HG02623 (cell line): ENCODE measurements around the gene TNFRSF4.
A peak's percentile ranks its signal among the peaks of the same experiment; 100 is the strongest.

ENCODE experiments used
- ATAC-seq: cut with Tn5 transposase; IDR thresholded peaks from one replicate; pipeline ENCODE4 v1.9.1; 2021; ENCODE audit warnings: moderate library complexity; ENCODE audit not compliant: unreplicated experiment

TNFRSF4 gene

DNA sequence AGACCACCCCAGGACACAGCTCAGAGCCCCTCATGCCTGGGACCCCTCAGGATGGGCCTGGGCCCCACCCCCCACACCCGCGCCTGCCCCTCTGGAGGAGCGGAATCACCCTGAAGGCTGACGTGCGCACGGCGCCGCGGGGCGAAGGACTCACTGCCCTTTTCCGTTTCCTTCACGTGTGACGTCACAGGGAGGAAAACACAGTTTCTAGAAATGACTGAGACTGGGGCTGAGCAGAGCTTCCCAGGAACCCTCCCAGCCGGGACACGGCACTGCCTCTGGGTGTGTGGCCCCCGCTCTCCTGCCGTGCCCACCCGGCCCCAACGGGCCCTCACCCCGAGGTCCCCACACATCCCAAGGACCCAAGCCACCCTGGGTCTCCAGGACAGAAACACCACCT lies 5.4 kb upstream of the TNFRSF4 start:
- ATAC-seq, result no peak

DNA sequence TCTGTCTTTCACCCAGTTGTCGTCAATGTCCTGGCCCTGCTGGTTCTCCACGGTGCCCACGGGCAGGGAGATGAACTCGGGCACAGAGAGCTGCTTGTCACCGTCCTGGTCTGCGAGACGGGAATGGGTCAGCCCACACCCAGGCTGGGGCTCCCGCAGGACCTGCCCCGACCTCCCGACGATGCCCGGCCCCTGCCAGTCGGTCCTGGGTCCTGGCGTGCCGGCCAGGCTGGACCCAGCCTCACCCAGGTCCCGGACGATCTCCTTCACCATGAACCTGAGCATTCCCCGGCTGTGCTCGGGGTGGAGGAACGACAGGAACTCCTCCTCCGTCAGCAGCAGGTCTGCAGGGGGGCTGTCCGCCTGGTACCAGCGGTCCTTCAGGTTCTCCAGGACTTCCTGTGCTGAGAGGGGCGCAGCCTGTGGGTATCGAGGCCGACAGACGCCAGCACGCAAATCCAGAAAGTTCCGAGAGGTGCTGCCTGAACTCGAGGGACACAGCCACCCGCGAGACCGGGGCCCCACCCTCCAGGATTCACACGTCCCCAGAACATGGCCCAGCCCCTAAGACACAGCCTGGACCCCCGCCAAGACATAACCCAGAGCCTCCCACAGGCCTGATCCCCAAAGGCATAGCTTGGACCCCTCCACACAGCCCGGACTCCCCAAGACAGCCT lies 4.7 kb upstream of the TNFRSF4 start:
- no peak for ATAC-seq

DNA sequence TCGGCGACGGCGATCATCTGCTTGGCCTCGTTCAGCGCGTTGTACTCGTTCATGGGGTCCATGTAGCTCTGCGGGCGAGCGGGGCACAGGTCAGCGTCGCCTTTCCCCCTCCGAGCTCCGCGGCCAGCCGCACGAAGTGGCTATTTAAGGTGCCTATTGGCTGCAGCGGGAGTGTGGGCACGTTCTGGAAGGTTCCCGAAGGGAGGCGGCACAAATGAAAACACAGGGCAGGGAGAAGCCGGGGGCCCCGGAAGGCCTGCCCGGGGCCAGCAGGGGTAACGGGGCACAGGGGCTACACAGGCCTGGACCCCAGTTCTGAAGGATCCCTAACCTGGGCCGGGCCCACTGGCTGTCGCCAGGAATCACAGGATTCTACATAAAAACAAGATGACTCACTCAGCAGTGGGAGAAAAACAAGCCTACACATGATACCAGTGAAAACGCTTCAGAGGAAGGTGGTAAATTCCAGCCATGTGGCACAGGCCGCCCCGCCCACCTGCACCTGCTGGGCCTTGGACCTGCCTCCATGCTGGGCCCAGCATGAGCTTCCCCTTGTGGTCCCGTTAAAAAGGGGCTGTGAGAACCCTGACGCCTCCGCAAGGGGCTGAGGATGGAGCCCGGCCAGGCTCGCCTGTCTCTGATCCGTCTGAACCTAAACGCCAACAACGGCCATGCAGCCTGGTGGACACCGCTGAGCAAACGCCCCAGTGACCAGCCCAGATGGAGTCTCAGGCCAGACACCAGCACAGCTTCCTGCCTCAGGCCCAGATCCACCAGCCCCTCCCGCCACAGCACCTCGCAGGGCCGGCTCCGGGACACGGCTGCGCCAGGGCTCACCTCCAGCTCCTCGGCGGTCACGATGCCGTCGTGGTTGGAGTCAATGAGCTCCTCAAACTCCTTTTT lies 3.9 kb upstream of the TNFRSF4 start:
- no peak for ATAC-seq

DNA sequence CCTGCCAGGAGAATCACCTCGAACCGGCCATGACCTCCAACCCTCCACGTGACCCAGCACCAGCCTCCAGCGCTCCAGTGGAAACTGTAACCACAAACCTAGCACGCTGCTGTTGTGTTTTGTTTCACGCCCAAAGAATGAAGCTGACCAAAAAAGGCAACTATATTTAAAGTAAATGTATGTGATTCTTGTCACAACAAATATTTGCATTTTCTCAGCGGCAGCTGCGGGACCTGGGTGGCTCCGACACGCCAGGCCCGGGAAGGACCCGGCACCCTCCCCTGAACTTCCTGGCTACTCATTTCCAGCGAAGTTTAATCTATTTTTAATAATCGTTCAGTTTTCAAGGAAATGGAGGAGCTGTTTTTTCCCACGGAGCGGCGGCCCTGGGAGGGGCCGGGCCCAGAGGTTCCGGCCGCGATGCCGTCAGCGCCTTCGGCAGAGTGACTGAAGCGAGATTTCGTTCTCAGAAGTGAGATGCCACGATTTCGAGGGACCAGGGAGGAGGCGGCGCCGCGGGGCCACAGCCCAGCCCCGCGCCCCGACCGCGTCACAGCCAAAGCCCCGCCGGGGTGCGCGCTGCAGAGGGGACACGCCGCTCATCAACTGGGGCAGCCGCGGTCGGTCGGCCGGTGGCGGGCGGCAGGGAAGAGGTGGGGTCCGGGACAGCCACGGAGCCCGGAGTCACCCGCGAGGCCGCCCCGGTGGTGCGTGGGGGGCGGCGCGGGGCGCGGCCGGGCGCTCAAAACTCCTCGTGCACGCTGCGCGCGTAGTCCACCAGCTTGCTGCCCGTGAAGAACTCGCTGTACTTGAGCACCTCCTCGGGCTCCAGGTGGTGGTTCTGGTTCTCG lies 3.0 kb upstream of the TNFRSF4 start:
- no peak for ATAC-seq

DNA sequence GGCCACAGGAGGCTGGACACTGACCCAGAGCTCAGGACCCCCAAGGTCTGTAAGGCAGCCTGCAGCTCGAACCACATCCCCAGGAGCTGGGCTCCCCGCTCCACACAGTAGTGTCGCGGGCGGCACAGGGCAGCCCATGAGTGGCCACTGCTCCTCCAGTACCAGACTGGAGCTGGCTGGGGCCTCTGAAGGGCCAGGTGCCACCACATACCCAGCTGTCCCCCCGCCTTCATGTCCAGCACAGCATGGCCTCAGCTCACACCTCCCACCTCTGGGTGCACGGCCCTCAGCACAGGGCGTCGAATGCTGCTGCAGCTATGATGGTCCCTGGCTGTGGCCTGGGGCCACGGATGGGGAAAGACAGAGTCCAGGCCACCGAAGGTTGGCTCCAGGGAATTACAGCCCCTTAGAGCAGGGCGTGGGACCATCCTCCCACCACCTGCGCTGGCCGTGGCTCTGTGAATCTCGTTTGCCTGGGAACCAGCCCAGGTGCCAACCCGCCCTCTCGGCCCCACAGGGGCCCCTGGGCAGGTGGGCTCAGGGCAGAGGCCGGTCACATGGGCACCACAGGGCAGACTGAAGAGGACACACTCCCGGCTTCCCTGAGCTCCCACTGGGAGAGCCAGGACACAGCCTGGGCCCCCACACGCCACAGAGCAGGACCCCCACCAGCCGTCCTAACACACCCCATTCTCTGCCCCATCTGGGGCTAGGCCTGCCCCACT lies 2.1 kb upstream of the TNFRSF4 start:
- ATAC-seq, result no peak

DNA sequence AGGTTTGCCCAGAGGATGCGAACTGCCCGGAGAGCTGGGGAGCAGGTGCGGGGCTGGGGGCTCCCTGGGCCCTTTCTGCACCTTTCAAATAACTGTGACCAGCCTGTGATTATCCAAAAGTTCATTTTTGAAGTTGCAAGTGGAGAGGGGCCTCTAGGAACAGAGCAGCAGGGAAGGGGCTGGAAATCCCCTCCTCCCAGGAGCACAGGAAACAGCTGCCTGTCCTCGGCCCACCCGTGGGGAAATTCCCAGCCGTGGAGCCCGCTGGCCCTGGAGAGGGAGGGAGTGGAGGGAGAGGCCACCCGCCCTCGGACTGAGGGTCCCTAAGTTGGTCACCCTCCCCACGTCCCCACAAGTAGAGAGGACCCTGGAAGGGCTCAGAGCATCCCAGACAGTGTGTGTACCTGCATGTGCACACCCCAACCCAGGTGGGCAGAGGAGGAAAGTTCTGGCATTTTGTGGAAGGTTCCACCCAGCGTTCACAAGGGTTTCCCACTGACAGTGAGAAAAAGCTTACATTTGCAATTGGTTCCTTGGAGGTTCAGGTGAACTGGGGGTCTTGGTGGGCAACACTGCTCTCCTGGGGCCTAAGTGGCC lies 1.2 kb upstream of the TNFRSF4 start:
- ATAC-seq, result no peak

DNA sequence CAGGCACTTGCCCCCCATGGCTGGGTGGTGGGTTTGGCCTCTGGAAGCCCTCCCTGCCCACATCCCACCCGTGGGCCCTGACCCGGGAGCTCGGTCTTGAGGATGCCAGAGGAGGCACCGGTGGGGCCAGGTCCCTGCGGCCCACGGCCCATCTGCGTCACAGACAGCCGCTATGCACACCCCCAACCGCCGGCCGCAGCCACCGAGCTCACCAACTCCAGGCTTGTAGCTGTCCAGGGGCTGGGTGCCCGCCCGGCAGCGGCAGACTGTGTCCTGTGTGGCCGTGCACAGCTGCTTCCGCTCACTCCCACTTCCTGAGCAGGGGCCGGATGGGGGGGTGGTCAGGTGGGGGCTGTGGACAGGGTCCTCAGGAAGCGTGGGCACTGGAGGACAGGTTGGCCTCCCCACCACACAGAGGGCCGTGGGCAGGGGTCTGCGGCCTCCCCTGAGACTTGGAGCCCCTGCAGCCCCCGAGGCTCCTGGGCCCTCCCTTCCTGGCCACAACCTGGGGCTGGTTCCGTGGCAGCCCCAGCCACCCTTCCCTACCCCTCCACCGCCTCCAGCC lies 1.1 kb downstream of the TNFRSF4 start:
- ATAC-seq, result no peak

DNA sequence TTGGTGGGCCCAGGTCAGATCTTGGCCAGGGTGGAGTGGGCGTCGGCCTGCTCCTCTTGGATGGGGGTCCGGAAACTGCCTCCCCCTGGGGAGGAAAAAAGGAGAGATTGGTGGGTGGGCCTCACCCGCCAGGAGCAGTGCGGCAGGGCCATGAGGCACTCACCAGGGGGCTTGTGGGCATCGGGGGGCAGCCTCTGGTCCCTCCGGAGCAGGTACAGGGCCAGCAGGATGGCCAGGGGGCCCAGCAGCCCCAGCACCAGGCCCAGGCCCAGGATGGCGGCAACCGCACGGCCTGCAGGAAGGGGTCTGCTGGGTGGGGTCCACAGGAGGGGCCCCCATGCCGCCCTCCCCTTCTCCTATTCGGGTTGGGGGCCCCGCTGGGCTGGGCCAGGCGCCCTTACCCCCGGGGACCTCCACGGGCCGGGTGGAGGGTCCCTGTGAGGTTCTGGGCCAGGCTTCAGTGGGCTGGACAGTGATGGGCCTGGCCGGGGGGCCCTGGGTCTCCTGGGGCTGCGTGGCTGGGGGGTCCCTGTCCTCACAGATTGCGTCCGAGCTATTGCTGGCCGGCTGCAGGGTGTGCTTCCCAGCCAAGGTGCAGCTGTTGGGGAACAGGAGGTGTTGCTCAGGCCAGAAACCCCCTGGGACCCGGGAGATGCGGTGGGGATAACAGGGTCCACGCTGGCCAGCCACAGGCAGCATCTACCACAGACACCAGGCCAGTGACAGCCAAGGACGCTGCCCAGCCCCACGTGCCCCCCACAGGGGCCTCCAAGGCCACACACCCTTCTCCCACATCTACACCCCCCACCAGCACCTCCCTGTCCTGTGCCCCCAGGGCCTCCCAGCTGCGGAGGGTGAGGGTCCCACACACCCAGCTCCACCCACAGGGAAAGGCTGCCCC lies 2.2 kb downstream of the TNFRSF4 start:
- no peak for ATAC-seq

DNA sequence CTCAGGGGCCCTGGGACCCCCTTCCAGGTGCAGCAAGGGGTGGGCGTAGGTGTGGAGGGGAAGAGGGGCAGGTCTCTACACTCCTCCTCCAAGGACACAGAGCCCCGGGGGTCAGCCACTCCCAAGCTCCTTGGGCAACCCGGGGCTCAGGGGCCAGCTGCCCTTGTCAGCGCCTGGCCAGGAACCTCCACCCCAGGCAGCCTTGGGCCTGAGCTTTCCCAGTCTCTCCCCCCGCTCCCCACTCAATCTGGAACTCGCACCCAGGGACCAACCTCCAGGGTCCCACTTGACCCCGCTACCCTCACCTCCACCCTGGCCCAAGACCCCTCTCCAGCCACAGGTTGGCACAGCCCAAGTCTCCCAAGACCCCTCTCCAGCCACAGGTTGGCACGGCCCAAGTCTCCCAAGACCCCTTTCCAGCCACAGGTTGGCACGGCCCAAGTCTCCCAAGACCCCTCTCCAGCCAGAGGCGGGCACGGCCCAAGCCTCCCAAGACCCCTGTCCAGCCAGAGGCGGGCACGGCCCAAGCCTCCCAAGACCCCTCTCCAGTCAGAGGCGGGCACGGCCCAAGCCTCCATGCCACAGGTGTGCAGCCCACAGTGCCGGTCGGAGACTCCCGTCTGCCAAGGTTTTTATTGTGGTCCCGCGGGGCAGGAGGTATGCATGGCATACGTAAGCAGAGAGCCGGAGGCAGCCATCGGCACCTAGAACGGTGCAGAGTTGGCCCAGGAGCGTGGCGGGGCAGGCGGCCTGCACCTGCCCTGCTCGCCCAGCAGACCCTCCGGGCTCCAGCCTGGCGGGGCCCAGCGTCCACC lies 3.0 kb downstream of the TNFRSF4 start:
- no peak for ATAC-seq

DNA sequence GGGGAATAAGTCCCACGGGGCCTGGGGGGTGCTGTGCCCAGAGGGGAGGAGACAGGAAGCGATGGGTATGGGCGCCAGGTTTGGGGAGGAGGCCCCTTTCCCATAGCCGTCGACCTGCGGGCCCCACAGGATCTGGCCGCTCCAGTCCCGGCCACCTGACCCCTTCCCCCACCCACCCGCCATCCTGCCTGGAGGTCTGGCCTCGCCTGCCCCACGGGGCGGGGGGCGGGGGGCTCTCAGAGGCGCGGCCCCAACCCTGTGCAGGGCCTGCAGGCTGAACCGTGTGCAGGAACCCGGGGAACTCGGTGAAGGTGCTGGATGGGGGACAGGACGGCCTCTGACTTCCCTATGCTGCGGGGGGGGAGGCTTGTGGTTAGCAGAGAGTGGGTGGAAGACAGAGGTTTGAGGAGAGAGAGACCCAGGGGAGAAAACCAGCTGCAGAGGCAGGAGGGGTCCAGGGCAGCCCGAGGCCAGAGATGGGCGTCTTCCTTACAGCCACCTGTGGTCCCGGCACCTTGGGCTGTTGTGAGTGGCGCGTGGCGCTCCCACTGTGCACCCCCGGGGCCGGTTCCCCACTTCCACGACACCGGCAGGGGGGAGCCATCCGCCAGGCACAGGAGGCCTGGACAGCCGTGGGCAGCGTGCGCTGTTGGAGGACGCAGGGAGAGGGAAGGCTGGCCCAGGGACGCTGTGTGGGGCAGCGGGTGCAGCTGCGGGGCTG lies 5.1 kb downstream of the TNFRSF4 start:
- ATAC-seq, result no peak

DNA sequence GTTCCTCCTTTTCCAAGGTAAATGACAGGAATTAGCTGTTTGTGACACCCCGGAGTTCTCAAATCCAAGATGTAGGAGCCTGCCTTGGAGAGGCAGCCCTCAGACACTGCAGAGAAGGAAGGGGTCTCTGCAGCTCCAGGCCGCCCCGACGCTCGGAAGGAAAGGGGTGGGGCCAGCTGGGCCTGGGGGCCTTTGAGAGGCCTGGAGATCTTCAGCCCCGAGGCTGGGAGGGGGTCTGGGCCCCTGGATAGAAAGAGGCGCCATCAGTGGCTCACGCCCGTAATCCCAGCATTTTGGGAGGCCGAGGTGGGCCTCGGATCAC lies 6.4 kb downstream of the TNFRSF4 start:
- no peak for ATAC-seq

DNA sequence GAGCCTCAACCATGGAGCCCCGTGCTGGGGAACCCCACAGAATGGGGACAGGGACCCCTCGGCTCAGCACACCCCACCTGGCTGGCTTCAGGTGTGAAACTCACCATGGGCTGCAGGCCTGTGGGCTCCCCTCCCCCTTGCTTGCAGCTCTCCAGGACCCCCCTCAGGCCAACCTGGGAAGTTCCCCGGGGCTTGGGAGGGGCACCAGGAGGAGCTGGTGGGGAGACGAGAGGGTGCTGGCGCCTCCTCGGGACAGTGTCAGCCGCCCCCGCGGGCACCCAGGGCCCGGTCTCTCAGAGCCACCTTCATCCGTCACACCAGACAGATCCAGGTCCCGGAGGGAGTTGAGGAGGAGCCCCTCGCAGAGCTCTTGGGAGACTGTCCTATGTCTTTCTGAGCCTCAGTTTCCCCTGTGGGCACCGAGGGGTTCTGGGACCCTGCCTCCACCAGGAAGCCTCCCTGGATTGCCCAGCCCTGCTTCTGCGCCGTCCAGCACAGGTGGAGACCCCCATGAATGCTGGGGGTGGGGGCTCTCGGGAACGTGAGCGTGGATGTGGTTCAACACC lies 6.9 kb downstream of the TNFRSF4 start:
- no peak for ATAC-seq

DNA sequence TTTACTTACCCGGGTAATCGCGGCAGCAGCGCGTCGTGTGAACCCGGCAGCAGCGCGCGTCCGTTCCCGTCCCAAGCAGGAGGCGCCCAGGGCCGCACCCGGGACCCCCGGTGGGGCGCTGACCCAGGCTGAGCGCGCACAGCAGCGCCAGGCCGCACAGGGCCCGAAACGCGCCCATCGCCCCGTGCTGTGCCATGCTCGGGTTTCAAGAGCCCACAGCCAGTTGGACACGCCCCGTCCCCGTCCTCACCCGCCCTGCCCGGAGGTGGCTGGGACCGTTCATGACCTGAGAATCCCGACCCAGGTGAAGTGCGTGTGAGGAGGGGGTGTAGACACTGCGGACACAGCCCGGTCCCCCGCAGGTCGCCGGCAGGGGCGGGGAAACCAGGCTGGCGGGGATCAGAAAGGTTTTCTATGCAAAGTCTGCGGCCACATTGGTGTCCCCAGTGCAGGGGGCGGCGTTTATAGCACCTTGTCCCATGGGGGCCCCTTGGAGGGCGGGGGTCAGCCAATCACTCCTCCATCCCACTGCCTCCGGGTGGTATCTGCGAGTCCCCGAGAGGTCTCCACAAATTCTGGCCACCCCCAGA lies 7.5 kb downstream of the TNFRSF4 start, which contains the start of gene TNFRSF18:
TSS of gene TNFRSF18 (minus strand) at position 217 of the 590 bp plus-strand sequence. CDS start at position 196, 21 bp downstream.
- peak; percentile 31 for ATAC-seq

DNA sequence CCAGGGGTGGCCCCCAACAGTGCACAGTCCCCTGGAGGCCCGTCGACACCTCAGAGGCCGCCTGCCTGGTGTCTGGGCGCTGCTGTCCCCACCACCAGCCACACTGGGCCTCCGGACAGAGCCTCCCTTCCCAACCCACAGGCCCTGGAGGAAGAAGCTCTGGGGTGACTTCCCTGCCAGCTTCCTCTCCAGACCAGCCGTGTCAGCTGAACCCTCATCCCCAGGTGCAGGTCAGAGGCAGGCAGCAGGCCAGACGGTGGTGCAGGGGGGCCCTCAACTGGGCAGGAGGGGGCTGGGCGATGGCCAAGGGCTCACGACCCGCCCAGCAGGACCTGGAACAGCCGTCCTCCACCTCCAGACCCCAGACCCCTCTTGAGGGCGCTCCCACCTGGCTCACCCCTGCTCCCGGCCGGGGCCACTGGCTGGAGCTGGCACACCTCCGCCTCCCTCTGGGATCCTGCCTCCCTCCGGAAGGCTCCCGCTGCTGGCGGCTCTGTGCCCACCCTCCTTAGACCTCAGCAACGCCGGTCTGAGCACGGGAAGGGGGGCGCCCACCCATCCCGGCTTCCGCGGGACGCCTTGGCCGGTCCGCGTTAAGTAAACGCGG lies 8.1 kb downstream of the TNFRSF4 start:
- ATAC-seq, result no peak

DNA sequence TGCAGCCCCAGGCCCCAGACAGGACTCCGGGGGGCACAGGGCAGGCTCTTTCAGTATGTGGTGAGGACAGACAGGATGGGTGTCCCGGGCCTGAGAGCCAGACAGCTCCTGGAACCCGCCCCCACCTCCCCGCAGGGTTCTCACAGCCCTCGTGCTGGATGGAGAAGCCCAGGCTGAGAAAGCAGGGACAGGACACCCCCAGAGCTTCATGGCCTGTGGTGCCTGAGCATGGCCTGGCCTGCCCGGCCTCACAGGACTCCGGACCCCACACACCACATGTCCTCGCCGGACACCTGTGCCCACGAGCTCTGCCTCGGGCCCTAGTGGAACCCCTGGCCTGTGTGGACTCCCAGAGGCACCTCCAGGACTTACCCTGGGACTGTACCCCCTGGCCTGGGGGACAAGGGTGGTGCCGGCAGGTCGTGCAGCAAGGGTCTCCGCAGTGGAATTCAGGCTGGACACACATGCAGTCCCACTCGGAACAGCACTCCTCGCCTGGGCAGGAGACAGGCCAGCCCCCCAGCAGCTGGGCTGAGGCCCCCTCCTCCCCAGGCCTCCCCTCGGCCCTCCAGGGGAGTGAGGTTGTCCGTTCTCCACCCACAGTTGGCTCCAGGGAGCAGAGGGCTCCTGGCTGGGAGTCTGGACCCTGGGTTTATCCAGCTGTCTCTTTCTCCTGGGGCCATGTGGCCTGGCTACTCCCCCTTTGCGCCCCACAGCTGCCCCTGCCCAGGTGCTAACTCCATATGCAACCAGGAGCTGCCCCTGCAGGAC lies 8.8 kb downstream of the TNFRSF4 start:
- ATAC-seq, result no peak
